HPDE6-E6E7 (cell line): ENCODE measurements around the gene AQP6.
"Not testable (repeated sequence)": the region's sequence is repeated elsewhere in the genome, so short reads cannot be mapped to it uniquely, and the experiment has no call there.

Source experiments
- DNase-seq: peaks from one replicate; pipeline ENCODE4 v3.0.0; 2011; ENCODE audit warnings: missing footprints; ENCODE audit errors: extremely low spot score

Gene AQP6

GRCh38 chr12:49989400-49989799 is 16.7 kb downstream of the AQP6 start:
- not testable (repeated sequence) for DNase-seq

- DNase-seq: no peak
Measured at GRCh38 chr12:49990273-49990672, 17.5 kb downstream of the AQP6 start.

- no peak for DNase-seq
Measured at GRCh38 chr12:49998453-49998852, 25.7 kb downstream of the AQP6 start.

- no peak for DNase-seq
Measured at GRCh38 chr12:50003595-50003994, 30.8 kb downstream of the AQP6 start.

- DNase-seq: no peak
Measured at GRCh38 chr12:50004696-50005095, 31.9 kb downstream of the AQP6 start.

- DNase-seq: no peak
Measured at GRCh38 chr12:50005175-50005574, 32.4 kb downstream of the AQP6 start.

- DNase-seq: no peak
Measured at GRCh38 chr12:50006280-50006679, 33.5 kb downstream of the AQP6 start.

- DNase-seq: no peak
Measured at GRCh38 chr12:50006754-50007442, 34.2 kb downstream of the AQP6 start.

GRCh38 chr12:50013361-50014147 is 40.8 kb downstream of the AQP6 start:
- no peak for DNase-seq

- no peak for DNase-seq
Measured at GRCh38 chr12:50014342-50014741, 41.6 kb downstream of the AQP6 start.

- no peak for DNase-seq
Measured at GRCh38 chr12:50016501-50017475, 44.0 kb downstream of the AQP6 start.

GRCh38 chr12:50017641-50018040 is 44.9 kb downstream of the AQP6 start:
- no peak for DNase-seq

GRCh38 chr12:50018154-50018553 is 45.4 kb downstream of the AQP6 start:
- no peak for DNase-seq

GRCh38 chr12:50018968-50019367 is 46.2 kb downstream of the AQP6 start:
- no peak for DNase-seq

GRCh38 chr12:50019524-50019923 is 46.8 kb downstream of the AQP6 start:
- no peak for DNase-seq

GRCh38 chr12:50021031-50021430 is 48.3 kb downstream of the AQP6 start:
- DNase-seq: no peak

GRCh38 chr12:50022903-50023302 is 50.2 kb downstream of the AQP6 start:
- no peak for DNase-seq

- DNase-seq: no peak
Measured at GRCh38 chr12:50024227-50024626, 51.5 kb downstream of the AQP6 start.

GRCh38 chr12:50024805-50025186 is 52.0 kb downstream of the AQP6 start:
- peak; percentile 23 for DNase-seq

GRCh38 chr12:50025187-50026059 is 52.7 kb downstream of the AQP6 start, which contains the start of gene RACGAP1:
TSS of gene RACGAP1 (minus strand) at chr12:50025494. CDS start at chr12:50016715, 8,779 bp downstream.
- DNase-seq: peak; percentile 98

GRCh38 chr12:50026691-50027090 is 53.9 kb downstream of the AQP6 start:
- DNase-seq: no peak
